K562 (cell line): ENCODE results near the gene SLC5A5. TPM values are rescaled to one million over a fixed set of nuclear protein-coding genes. Genes with fewer than 3 reads are reported as not detected.

Experiments
- AFF4 ChIP-seq: sonication (generic); formaldehyde crosslinking; IDR thresholded peaks from 2 replicates; pipeline ENCODE4 v1.8.0; 2023; ENCODE audit warnings: mild to moderate bottlenecking, missing genetic modification reagents
- BCLAF1 ChIP-seq, 2 experiments: fragments of 450-650 bp in 1 of 2; IDR thresholded peaks; 2 replicates each; pipeline ENCODE4 v1.6.1; 2011 to 2017; ENCODE audit warnings: low read depth in 2 of 2, antibody characterized with exemption in 1 of 2, borderline replicate concordance in 1 of 2, low read length in 1 of 2, mild to moderate bottlenecking in 1 of 2, mixed read lengths in 1 of 2; ENCODE audit not compliant: control insufficient read depth in 1 of 2
- E2F8 ChIP-seq: fragments of 450-650 bp; IDR thresholded peaks from 2 replicates; pipeline ENCODE4 v1.7.1; 2018; ENCODE audit warnings: mild to moderate bottlenecking, low read depth; ENCODE audit not compliant: partially characterized antibody
- GABPA ChIP-seq: fragments of 200-800 bp; sonication (Bioruptor generic); conservative IDR thresholded peaks from 2 replicates; pipeline ENCODE4 v1.6.1; 2016; ENCODE audit warnings: low read depth, missing genetic modification characterization, missing compliant biosample characterization
- HLTF ChIP-seq: fragments of 450-650 bp; IDR thresholded peaks from 2 replicates; pipeline ENCODE4 v1.6.1; 2016
- NFATC3 ChIP-seq: fragments of 450-650 bp; IDR thresholded peaks from 2 replicates; pipeline ENCODE4 v1.6.1; 2017; ENCODE audit warnings: mild to moderate bottlenecking
- PCBP2 ChIP-seq: fragments of 200-400 bp; formaldehyde crosslinking; IDR thresholded peaks from 2 replicates; pipeline ENCODE4 v1.6.1; 2018; ENCODE audit warnings: low read length, low read depth, mild to moderate bottlenecking, moderate library complexity; ENCODE audit not compliant: poor library complexity, severe bottlenecking
- PHF21A ChIP-seq: fragments of 450-650 bp; IDR thresholded peaks from 2 replicates; pipeline ENCODE4 v1.6.1; 2017; ENCODE audit warnings: low read depth, borderline replicate concordance
- PKNOX1 ChIP-seq: fragments of 450-650 bp; IDR thresholded peaks from 2 replicates; pipeline ENCODE4 v1.6.1; 2016
- SMAD2 ChIP-seq: fragments of 150-350 bp; IDR thresholded peaks from 2 replicates; pipeline ENCODE4 v1.6.1; 2014; ENCODE audit warnings: low read depth, mild to moderate bottlenecking, low read length
- SREBF1 ChIP-seq: fragments of 150-350 bp; IDR thresholded peaks from 2 replicates; pipeline ENCODE4 v1.6.1; 2014; ENCODE audit warnings: antibody characterized with exemption, low read depth, low read length, borderline replicate concordance
- TAL1 ChIP-seq: fragments of 450-650 bp; IDR thresholded peaks from 2 replicates; pipeline ENCODE4 v1.6.1; 2016; ENCODE audit warnings: mild to moderate bottlenecking
- ZNF12 ChIP-seq: sonication (generic); formaldehyde crosslinking; IDR thresholded peaks from 2 replicates; pipeline ENCODE4 v1.4.0; 2020; ENCODE audit warnings: mild to moderate bottlenecking, missing genetic modification reagents
- ZNF146 ChIP-seq: IDR thresholded peaks from one replicate; pipeline ENCODE4 v1.6.1; 2018; ENCODE audit warnings: missing compliant biosample characterization; ENCODE audit not compliant: unreplicated experiment
- ZNF347 ChIP-seq: fragments of 450-650 bp; formaldehyde crosslinking; IDR thresholded peaks from 2 replicates; pipeline ENCODE4 v1.4.0; 2020; ENCODE audit warnings: low read depth, mild to moderate bottlenecking, moderate library complexity
- ZZZ3 ChIP-seq: fragments of 450-650 bp; IDR thresholded peaks from 2 replicates; pipeline ENCODE4 v1.6.1; 2016; ENCODE audit warnings: antibody characterized with exemption, mild to moderate bottlenecking, moderate library complexity
- polyA plus RNA-seq, 8 experiments: library from polyadenylated mRNA; depleted of rRNA in 4 of 8; stranded (reverse) in 5 of 8; unstranded in 3 of 8; fragments of >200 nt; fragmentation: Nextera tagmentation in 2 of 8; fragmentation: Illumina TruSeq in 1 of 8; extraction: Ambion mirVana in 2 of 8; extraction: Trizol in 1 of 8; gene quantifications; 2 replicates each; pipeline versions ENCODE4 v1.2.1 to v1.2.3, GENCODE V29; 2011 to 2014; ENCODE audit warnings: inconsistent platforms in 1 of 8, missing spikeins in 1 of 8
- total RNA-seq, 7 experiments: library from RNA; depleted of rRNA in 6 of 7; stranded (reverse); fragments of >200 nt in 6 of 7; fragmentation: Illumina TruSeq in 2 of 7; extraction: Trizol in 2 of 7; gene quantifications; 2 replicates each; pipeline versions ENCODE4 v1.2.1 to v1.2.3, GENCODE V29; 2011 to 2021; ENCODE audit warnings: low replicate concordance in 1 of 7

The SLC5A5 gene
- total and polyA plus RNA-seq, 9 of the 15 experiments (the other 6 are each of a cell fraction or from before 2014, with no cell fraction given) = 0.10 to 0.73 (median 0.23) TPM

GRCh38 chr19:17932485-17933338 lies 61.0 kb downstream of the SLC5A5 start, which contains the start of gene CCDC124 (continued):
- no peak for TF ChIP-seq ZNF347 (CRISPR knock-in tag)
- TF ChIP-seq ZZZ3 = no peak
- TF ChIP-seq ZNF12 (CRISPR knock-in tag) = 0 out of 2 replicates have a peak, but pooled peaks have one; percentile 19
- TF ChIP-seq PKNOX1 = no peak
- TF ChIP-seq E2F8 = peak; percentile 91
- TF ChIP-seq SMAD2 = no peak
- TF ChIP-seq PCBP2 = no peak
- TF ChIP-seq AFF4 = peak; percentile 84; the same call in 1 of the 2 replicates
- TF ChIP-seq BCLAF1 (IDR thresholded peaks at IDR 0.05; ENCODE audit: borderline replicate concordance in 1 of 2, control insufficient read depth in 1 of 2, low read depth in 2 of 2, low read length in 1 of 2) = no peak
- TF ChIP-seq PHF21A = peak; percentile 32; the same call in 1 of the 2 replicates
- TF ChIP-seq GABPA = peak; percentile 77
- 0 out of 2 replicates have a peak, but pooled peaks have one; percentile 19 for TF ChIP-seq HLTF
- no peak for TF ChIP-seq TAL1
- no peak for TF ChIP-seq ZNF146
- TF ChIP-seq NFATC3 = no peak
- 0 out of 2 replicates have a peak, but pooled peaks have one; percentile 45 for TF ChIP-seq SREBF1
